H1 (cell line): ENCODE measurements around the gene PRKCZ. TPM values are rescaled to one million over a fixed set of nuclear protein-coding genes. Genes with fewer than 3 reads are reported as not detected.

ENCODE experiments used
- CTCF ChIA-PET: fragments of 300-600 bp; sonication (Branson Sonifier 250); formaldehyde crosslinking; loops from one replicate; lab custom pipeline; 2021; ENCODE audit not compliant: partially characterized antibody; lab: Charles Lee
- POLR2A ChIA-PET: fragments of 300-600 bp; sonication (Branson Sonifier 250); formaldehyde crosslinking; loops from one replicate; lab custom pipeline; 2021; ENCODE audit warnings: inconsistent platforms; ENCODE audit not compliant: partially characterized antibody; lab: Charles Lee
- DNase-seq, 2 experiments: peaks; one replicate each; pipeline versions ENCODE4 v3.0.0 to v3.0.0-alpha.2; 2010 to 2022; ENCODE audit warnings: low spot score in 2 of 2, low read depth in 1 of 2, mixed read lengths in 1 of 2
- FAIRE-seq: peaks from 2 replicates; lab custom pipeline; 2011; peaks lifted over from hg19 to GRCh38; lab: Jason Lieb, UNC
- H2AFZ ChIP-seq: 2 replicates; pipeline ENCODE4 v1.8.1; 2012; ENCODE audit warnings: low read length, inconsistent platforms
- H2AK5ac ChIP-seq: 2 replicates; pipeline ENCODE4 v1.6.1; 2013; ENCODE audit warnings: low read depth, low read length
- H2BK120ac ChIP-seq: replicated peaks from 2 replicates; pipeline ENCODE3; 2013; ENCODE audit warnings: low read depth, low read length, inconsistent platforms
- H2BK12ac ChIP-seq: 2 replicates; pipeline ENCODE4 v1.6.1; 2013; ENCODE audit warnings: low read depth, low read length
- H2BK15ac ChIP-seq: 2 replicates; pipeline ENCODE4 v1.6.1; 2013; ENCODE audit warnings: low read length
- H2BK20ac ChIP-seq: 2 replicates; pipeline ENCODE4 v1.6.1; 2013; ENCODE audit warnings: low read length
- H2BK5ac ChIP-seq: 2 replicates; pipeline ENCODE4 v1.6.1; 2013; ENCODE audit warnings: low read depth, low read length
- H3K14ac ChIP-seq: 2 replicates; pipeline ENCODE4 v1.6.1; 2013; ENCODE audit warnings: inconsistent platforms; ENCODE audit not compliant: insufficient read length
- H3K18ac ChIP-seq: 2 replicates; pipeline ENCODE4 v1.6.1; 2013; ENCODE audit warnings: low read length; ENCODE audit errors: extremely low read depth
- H3K23ac ChIP-seq: 2 replicates; pipeline ENCODE4 v1.6.1; 2013; ENCODE audit warnings: inconsistent platforms; ENCODE audit not compliant: insufficient read length
- H3K23me2 ChIP-seq: 2 replicates; pipeline ENCODE4 v1.6.1; 2013; ENCODE audit warnings: low read depth, low read length
- H3K27ac ChIP-seq: 2 replicates; pipeline ENCODE4 v1.6.1; 2011; ENCODE audit warnings: low read depth, low read length, inconsistent platforms
- H3K27me3 ChIP-seq, 4 experiments: replicated peaks in 1 of 4; 1 replicate in 1 of 4; 2 replicates in 3 of 4; pipeline versions ENCODE4 v1.6.1 to v1.8.1; 2011 to 2013; ENCODE audit warnings: low read length in 3 of 4, mild to moderate bottlenecking in 3 of 4, inconsistent platforms in 2 of 4, mixed read lengths in 2 of 4, moderate library complexity in 1 of 4; ENCODE audit not compliant: control insufficient read depth in 3 of 4, insufficient read depth in 3 of 4; ENCODE audit errors: extremely low read depth in 1 of 4
- H3K36me3 ChIP-seq, 4 experiments: 2 replicates each; pipeline versions ENCODE4 v1.6.1 to v1.8.1; 2011 to 2013; ENCODE audit warnings: mild to moderate bottlenecking in 4 of 4, low read length in 3 of 4, moderate library complexity in 2 of 4, control low read depth in 1 of 4, inconsistent platforms in 1 of 4; ENCODE audit not compliant: insufficient read depth in 4 of 4, control insufficient read depth in 2 of 4
- H3K4ac ChIP-seq: replicated peaks from 2 replicates; pipeline ENCODE3; 2013; ENCODE audit warnings: low read length, low read depth, mixed read lengths, inconsistent platforms; ENCODE audit not compliant: insufficient read length
- H3K4me1 ChIP-seq, 4 experiments: replicated peaks in 1 of 4; 1 replicate in 1 of 4; 2 replicates in 3 of 4; pipeline versions ENCODE4 v1.6.1 to v1.8.1; 2011 to 2013; ENCODE audit warnings: low read length in 3 of 4, inconsistent platforms in 2 of 4, mixed read lengths in 1 of 4; ENCODE audit not compliant: insufficient read depth in 4 of 4, control insufficient read depth in 3 of 4
- H3K4me2 ChIP-seq, 2 experiments: 2 replicates each; pipeline versions ENCODE4 v1.6.1 to v1.8.1; 2011 to 2013; ENCODE audit warnings: low read depth in 2 of 2, low read length in 2 of 2, control low read depth in 1 of 2, inconsistent platforms in 1 of 2, mild to moderate bottlenecking in 1 of 2; ENCODE audit not compliant: insufficient read depth in 1 of 2
- H3K4me3 ChIP-seq, 4 experiments: fragments of 200-600, 300-600 bp in 1 of 4; sonication (generic), shearing (Covaris generic), sonication (Bioruptor Twin) in 1 of 4; 2 replicates each; pipeline versions ENCODE4 v1.5.1 to v1.8.1; 2011 to 2016; ENCODE audit warnings: low read length in 4 of 4, low read depth in 3 of 4, control low read depth in 2 of 4, inconsistent platforms in 2 of 4, mild to moderate bottlenecking in 2 of 4, mixed read lengths in 1 of 4, moderate library complexity in 1 of 4; ENCODE audit not compliant: insufficient read depth in 2 of 4; ENCODE audit errors: extremely low read depth in 1 of 4
- H3K56ac ChIP-seq: replicated peaks from 2 replicates; pipeline ENCODE3; 2013; ENCODE audit warnings: low read depth, mild to moderate bottlenecking, mixed read lengths, low read length, inconsistent platforms; ENCODE audit not compliant: insufficient read length
- H3K79me1 ChIP-seq: 2 replicates; pipeline ENCODE4 v1.6.1; 2013; ENCODE audit warnings: low read depth, low read length, control low read depth
- H3K79me2 ChIP-seq, 2 experiments: 2 replicates each; pipeline versions ENCODE4 v1.6.1 to v1.8.1; 2012 to 2013; ENCODE audit warnings: low read length in 2 of 2, mild to moderate bottlenecking in 2 of 2, inconsistent platforms in 1 of 2; ENCODE audit not compliant: insufficient read depth in 2 of 2, control insufficient read depth in 1 of 2
- H3K9ac ChIP-seq, 4 experiments: replicated peaks in 1 of 4; 1 replicate in 1 of 4; 2 replicates in 3 of 4; pipeline versions ENCODE4 v1.6.1 to v1.8.1; 2011 to 2013; ENCODE audit warnings: low read depth in 3 of 4, low read length in 3 of 4, control low read depth in 2 of 4, mild to moderate bottlenecking in 2 of 4, moderate library complexity in 2 of 4, inconsistent platforms in 1 of 4; ENCODE audit errors: extremely low read depth in 1 of 4
- H3K9me3 ChIP-seq, 2 experiments: 2 replicates each; pipeline versions ENCODE4 v1.6.1 to v1.8.1; 2012 to 2013; ENCODE audit warnings: mild to moderate bottlenecking in 2 of 2, moderate library complexity in 2 of 2, control low read depth in 1 of 2, inconsistent platforms in 1 of 2, low read depth in 1 of 2, low read length in 1 of 2, mixed read lengths in 1 of 2; ENCODE audit not compliant: insufficient read depth in 2 of 2
- H4K20me1 ChIP-seq, 2 experiments: replicated peaks in 1 of 2; 2 replicates each; pipeline versions ENCODE3 to v1.8.1; 2011 to 2013; ENCODE audit warnings: inconsistent platforms in 2 of 2, low read length in 2 of 2, mild to moderate bottlenecking in 1 of 2; ENCODE audit not compliant: insufficient read depth in 2 of 2, control insufficient read depth in 1 of 2
- H4K5ac ChIP-seq: 2 replicates; pipeline ENCODE4 v1.6.1; 2013; ENCODE audit warnings: low read length, low read depth, mixed read lengths, inconsistent platforms; ENCODE audit not compliant: insufficient read length
- H4K8ac ChIP-seq: 2 replicates; pipeline ENCODE4 v1.8.0; 2013; ENCODE audit warnings: mild to moderate bottlenecking, moderate library complexity, low read length, inconsistent platforms; ENCODE audit not compliant: insufficient read depth; ENCODE audit errors: extremely low read depth
- H4K91ac ChIP-seq: replicated peaks from 2 replicates; pipeline ENCODE3; 2013; ENCODE audit warnings: low read length, mixed read lengths, inconsistent platforms; ENCODE audit not compliant: insufficient read length
- BRCA1 ChIP-seq: IDR thresholded peaks from 2 replicates; pipeline ENCODE4 v1.6.1; 2012; ENCODE audit warnings: low read depth, low read length, improper control_type of control experiment
- CBX5 ChIP-seq: fragments of 300-800, 300-1000 bp; sonication (generic); IDR thresholded peaks from 2 replicates; pipeline ENCODE4 v1.7.1; 2016; ENCODE audit warnings: antibody characterized with exemption, low read length, low read depth
- CTCF ChIP-seq, 3 experiments: IDR thresholded peaks; 1 replicate in 2 of 3; 2 replicates in 1 of 3; pipeline versions ENCODE4 v1.5.1 to v1.6.1; 2011; ENCODE audit warnings: low read length in 3 of 3, mild to moderate bottlenecking in 3 of 3, inconsistent platforms in 2 of 3, low read depth in 1 of 3, moderate library complexity in 1 of 3; ENCODE audit not compliant: insufficient read depth in 1 of 3; ENCODE audit errors: control extremely low read depth in 1 of 3
- GABPA ChIP-seq: IDR thresholded peaks from 2 replicates; pipeline ENCODE4 v1.6.1; 2011; ENCODE audit warnings: mild to moderate bottlenecking, low read length, moderate library complexity, borderline replicate concordance; ENCODE audit not compliant: insufficient read depth
- JUN ChIP-seq: IDR thresholded peaks from 2 replicates; pipeline ENCODE4 v1.6.1; 2011; ENCODE audit warnings: low read depth, mild to moderate bottlenecking, improper control_type of control experiment, low read length
- POU5F1 ChIP-seq: IDR thresholded peaks from 2 replicates; pipeline ENCODE4 v1.6.1; 2011; ENCODE audit warnings: low read depth, mild to moderate bottlenecking, low read length, moderate library complexity
- RBBP5 ChIP-seq: IDR thresholded peaks from 2 replicates; pipeline ENCODE4 v1.7.1; 2012; ENCODE audit warnings: low read depth, mild to moderate bottlenecking, inconsistent platforms, low read length, moderate library complexity, borderline replicate concordance
- SIRT6 ChIP-seq: IDR thresholded peaks from one replicate; pipeline ENCODE4 v1.7.1; 2012; ENCODE audit warnings: low read length, inconsistent platforms
- SP1 ChIP-seq: IDR thresholded peaks from 2 replicates; pipeline ENCODE4 v1.6.1; 2011; ENCODE audit warnings: low read depth, low read length
- SRF ChIP-seq: IDR thresholded peaks from 2 replicates; pipeline ENCODE4 v1.6.1; 2011; ENCODE audit warnings: mild to moderate bottlenecking, low read depth, low read length, moderate library complexity
- TEAD4 ChIP-seq: IDR thresholded peaks from 2 replicates; pipeline ENCODE4 v1.6.1; 2012; ENCODE audit warnings: low read depth, low read length, inconsistent platforms, mixed read lengths
- WGBS, 2 experiments: shearing (Covaris generic) in 1 of 2; methylation state at CpG; one replicate each; pipeline versions ENCODE4 v1.1.6 to v1.1.7; 2013 to 2015; ENCODE audit warnings: low lambda C conversion rate in 2 of 2, mixed read lengths in 2 of 2, inconsistent platforms in 1 of 2, low coverage in 1 of 2, missing lambda C conversion rate in 1 of 2; ENCODE audit not compliant: insufficient replicate concordance in 2 of 2, insufficient coverage in 1 of 2, insufficient read length in 1 of 2; ENCODE audit errors: extremely low coverage in 1 of 2, missing lambda C conversion rate in 1 of 2; 5-methylcytosine and 5-hydroxymethylcytosine counted together
- polyA plus RNA-seq, 7 experiments: library from polyadenylated mRNA; depleted of rRNA in 3 of 7; stranded (reverse) in 5 of 7; unstranded in 2 of 7; fragments of >200 nt in 5 of 7; fragments of 200-250 nt in 2 of 7; gene quantifications; 1 replicate in 5 of 7; 2 replicates in 1 of 7; 4 replicates in 1 of 7; pipeline versions ENCODE4 v1.2.1 to v1.2.3, GENCODE V29; 2011 to 2013; ENCODE audit warnings: missing spikeins in 2 of 7, mixed read lengths in 2 of 7
- total RNA-seq: library from RNA; stranded (reverse); fragmentation: NEBNext Ultra II Directional; extraction: Animal tissue kit (Norgen Biotek cat#: 25700); gene quantifications from 2 replicates; pipeline ENCODE4 v1.2.1, GENCODE V29; 2021

The PRKCZ gene
- total and polyA plus RNA-seq, 2 of the 8 experiments (the other 6 are each of a cell fraction or from before 2014, with no cell fraction given) = 37.4 to 45.1 TPM

- no peaks in the 10 kb centered on the region for H3K9me3 ChIP-seq
- no peak overlapping the region for H2AFZ ChIP-seq
- H3K14ac ChIP-seq = no peak overlapping the region
- FAIRE-seq = no peak
- no peak overlapping the region for H3K23ac ChIP-seq
- TF ChIP-seq SRF (no peak), RBBP5 (no peak), GABPA (no peak), SIRT6 (no peak), CBX5 (no peak), JUN (no peak), SP1 (no peak), BRCA1 (no peak), TEAD4 (no peak), CTCF (IDR thresholded peaks at IDR 0.05; ENCODE audit: control extremely low read depth in 1 of 3, insufficient read depth in 1 of 3, low read depth in 1 of 3, low read length in 3 of 3) (no peak), POU5F1 (no peak)
- TF ChIP-seq, all 59 proteins: peak for 0
- CTCF ChIA-PET = interaction anchor here (1.0 to 1.5 kb wide), 2 partner anchors 11 to 27 kb away, joined by 4 read pairs; no protein-coding TSS in a partner anchor
- Histone ChIP-seq H2AK5ac (no peak overlapping the region), H4K8ac (no peak overlapping the region), H2BK5ac (no peak overlapping the region), H4K20me1 (peaks cover 0 to 1% of the 10 kb centered on the region in 2 experiments), H3K27me3 (no peaks in the 10 kb centered on the region), H3K36me3 (peaks cover 3 to 22% (median 15%) of the 10 kb centered on the region in 4 experiments; a peak in 6 of 8 replicates), H3K23me2 (peaks cover 8% of the 10 kb centered on the region; the same call in 1 of the 2 replicates), H2BK120ac (no peak overlapping the region), H3K9ac (no peak overlapping the region), H4K5ac (no peak overlapping the region), H3K56ac (no peak overlapping the region), H3K27ac (no peak overlapping the region), H3K4me2 (no peak overlapping the region), H3K4me1 (no peaks in the 10 kb centered on the region), H3K79me1 (no peaks in the 10 kb centered on the region), H3K79me2 (no peaks in the 10 kb centered on the region), H4K91ac (no peak overlapping the region), H2BK15ac (no peak overlapping the region), H2BK12ac (no peak overlapping the region), H3K4ac (no peak overlapping the region), H3K18ac (no peak overlapping the region), H2BK20ac (no peak overlapping the region), H3K4me3 (no peak overlapping the region)
- POLR2A ChIA-PET = no interaction called here
- 91% methylated on average over 23 of the region's 30 CpGs; no CpG with 5 or more reads in 1 of the 2 experiments for WGBS, 2 experiments
- no peak for DNase-seq
Observed at GRCh38 chr1:2143814-2144500, 93.7 kb downstream of the PRKCZ start.
